ENCODE data around the gene TMEM40.
"Not testable (repeated sequence)": the region's sequence is repeated elsewhere in the genome, so short reads cannot be mapped to it uniquely, and the experiment has no call there.

Gene TMEM40

DNA sequence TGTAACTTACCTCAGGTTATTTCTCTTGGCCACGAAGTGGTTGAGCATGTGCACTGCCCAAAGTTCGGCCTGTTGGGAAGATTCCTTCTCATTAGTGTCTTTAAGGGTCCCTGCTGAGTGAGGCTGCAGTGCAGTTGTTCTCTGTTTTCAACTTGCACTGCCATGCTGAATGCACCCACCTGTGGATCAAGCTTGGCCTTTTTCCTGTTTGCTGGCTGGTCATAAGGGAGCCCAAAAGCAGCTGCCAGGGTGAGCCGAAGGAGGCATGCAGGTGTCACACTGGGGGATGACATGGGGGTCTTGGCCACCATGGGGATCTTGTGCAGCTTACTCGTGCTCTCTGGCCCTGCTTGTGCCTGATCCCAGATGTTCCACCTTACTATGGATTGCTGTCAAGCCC is 49.0 kb downstream of the TMEM40 start:
- DNase-seq, result no peak

DNA sequence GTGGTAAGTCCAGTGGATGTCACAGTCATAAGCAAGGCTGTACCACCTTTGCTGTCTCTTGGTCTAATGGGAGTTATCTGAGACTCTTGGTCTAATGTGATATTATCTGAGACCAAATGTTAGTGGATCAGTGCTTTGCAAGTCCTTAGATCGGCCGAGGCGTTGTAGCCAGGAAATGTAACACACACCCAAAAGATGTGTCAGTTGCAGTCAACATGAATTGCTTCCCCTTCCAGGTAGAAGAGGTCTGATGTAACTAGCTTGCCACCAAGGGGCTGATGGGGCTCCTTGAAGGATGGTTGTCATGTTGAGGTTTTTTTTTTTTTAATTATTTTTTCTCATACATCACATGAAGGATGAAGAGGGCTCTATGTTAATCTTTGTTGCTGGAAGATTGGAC is 49.7 kb downstream of the TMEM40 start:
- no peak for DNase-seq

DNA sequence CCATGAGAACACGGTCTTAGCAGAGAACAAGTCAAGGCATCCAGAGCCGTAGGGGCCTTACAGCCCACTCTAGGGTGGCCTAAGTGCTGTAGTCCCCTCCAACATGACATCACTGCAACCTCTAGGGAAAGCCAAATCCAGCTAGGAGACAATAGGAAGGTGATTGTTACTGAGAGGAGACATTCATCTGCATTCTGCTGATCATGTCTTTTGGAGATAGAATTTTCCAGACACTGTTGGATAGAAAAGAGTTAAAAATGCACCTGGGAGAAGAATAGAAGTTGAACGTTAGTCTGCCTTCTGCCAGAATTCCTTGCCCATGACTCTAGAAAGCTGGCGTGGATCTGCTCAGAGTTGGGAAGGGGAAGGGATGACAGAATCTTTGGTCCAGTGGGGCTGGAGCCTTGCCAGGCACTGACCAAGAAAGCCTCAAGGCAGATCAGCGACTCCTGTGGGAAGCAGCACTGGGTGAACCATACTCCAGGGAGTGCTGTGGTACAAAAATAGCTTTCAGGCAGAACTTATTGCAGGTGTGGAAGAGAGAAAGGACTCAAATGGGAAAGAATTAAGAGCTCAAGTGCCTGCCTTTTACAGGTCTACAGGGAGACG is 50.4 kb downstream of the TMEM40 start:
- peak; percentile 42 for DNase-seq

DNA sequence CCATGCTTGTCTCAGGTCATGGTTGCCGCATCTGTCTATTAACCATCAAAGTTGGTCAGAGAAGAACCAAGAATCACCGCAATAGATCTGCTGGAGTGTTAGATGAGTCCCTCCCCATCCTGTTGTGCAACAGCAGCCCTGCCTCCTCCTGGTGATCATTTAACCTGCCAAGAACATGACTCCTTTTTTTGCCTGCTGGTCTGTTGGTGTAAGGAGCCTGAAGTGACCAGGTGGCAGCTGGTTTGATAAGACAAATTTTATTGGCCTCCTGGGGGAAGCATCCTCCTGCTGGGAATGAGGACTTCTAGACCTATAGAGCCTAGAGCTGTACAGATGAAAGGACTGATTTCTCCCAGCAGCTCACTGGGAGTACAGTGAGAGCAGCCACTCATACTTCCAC is 51.6 kb downstream of the TMEM40 start:
- no peak for DNase-seq

DNA sequence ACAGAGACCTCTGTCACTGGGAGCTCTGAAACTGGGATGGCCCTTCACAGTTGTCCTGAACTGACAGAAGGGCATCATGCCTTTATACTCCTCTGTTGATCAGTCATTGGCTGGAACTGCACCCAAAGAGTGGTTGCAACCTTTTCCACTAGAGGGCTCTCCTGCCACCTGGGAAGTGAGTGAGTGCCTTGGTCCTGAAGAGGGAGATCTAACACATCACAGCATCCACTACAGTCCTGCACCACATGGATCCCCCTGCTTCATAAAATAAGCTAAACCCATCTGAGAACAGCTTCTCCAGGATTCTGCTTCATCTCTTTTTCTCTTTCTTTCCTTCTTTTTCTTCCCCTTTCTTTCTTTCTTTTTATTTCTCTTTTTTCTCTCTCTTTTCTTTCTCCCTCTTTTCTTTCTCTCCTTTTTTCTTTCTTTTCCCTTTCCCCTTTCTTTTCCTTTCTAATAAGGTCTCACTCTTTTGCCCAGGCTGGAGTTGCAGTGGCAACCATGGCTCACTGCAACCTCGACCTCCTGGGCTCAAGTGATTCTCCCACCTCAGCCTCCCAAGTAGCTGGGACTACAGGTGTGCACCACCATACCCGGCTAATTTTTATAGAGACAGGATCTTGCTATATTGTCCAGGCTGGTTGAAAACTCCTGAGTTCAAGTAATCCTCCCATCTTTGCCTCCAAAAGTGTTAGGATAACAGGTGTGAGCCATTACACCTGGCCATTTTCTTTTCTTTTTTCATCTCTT is 52.4 kb downstream of the TMEM40 start:
- peak; percentile 51 for DNase-seq

DNA sequence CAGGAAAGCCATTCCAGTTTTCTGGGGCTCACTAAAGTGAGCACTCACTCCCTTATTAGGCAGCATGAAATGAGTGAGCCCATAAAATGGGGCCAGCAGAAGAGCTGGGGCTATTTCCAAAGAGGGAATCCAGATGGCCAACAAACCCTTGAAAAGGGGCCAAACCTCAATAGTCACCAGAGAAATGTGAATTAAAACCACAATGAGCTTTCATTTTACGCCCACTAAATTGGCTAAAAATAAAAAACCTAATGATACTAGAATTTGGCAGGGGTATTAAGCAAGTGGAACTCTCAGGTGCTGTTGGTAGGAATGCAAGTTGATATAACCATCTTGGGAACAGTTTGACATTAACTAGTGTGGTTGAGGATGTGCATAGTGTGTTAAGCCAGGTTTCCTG is 53.1 kb downstream of the TMEM40 start:
- no peak for DNase-seq

DNA sequence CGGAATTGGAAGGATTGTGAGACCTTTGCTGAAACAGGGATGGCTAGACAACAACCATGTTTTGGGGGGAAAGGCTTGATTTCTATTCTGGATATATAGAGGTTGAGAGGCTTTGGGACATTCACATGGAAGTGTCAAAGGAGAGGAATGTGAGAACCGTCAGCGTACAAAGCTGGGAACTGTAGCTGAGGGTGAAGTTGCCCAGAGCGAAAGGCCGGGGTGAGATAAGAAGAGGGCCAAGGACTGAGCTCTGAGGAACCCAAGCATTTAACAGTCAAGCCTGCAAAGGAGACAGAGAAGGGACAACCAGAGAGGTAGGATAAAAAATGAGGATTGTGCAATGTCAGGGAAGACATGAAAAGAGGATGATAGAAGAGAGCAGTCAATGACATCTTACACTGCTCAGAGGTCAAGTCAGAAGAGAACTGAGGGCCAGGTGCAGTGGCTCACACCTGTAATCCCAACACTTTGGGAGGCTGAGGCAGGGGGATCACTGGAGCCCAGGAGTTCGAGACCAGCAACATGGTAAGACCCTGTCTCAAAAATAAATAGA is 53.6 kb downstream of the TMEM40 start:
- DNase-seq, result no peak

DNA sequence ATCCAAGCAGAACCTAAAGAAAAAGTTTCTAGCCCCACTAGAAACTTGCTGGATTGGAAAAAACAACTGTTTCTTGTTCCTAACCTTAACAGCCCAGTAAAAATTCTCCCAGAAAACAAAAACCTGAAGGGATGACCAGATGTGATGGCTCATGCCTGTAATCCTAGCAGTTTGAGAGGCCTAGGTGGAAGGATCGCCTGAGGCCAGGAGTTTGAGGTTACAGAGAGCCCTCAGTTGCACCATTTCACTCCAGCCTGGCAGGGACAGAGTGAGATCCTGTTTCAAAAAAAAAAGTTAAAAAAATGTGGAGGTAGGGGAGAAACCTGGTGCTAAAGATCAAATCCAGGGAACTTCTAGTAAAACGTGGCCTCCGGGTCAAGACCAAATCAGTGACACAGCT is 56.6 kb downstream of the TMEM40 start:
- DNase-seq, result no peak

DNA sequence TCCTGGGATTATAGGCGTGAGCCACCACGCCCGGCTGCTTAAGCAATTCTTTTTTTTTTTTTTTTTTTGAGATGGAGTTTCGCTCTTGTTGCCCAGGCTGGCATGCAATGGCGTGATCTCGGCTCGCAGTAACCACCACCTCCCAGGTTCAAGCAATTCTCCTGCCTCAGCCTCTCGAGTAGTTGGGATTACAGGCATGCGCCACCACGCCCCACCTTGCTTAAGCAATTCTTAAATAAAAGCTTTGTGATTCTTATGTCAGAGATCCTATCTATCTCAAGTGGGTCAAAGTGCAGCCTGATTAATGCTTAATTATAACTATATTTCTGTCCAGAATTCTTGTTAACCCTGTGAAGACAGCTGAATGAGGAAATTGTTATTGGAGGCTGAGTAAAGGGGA is 57.5 kb downstream of the TMEM40 start:
- not testable (repeated sequence) for DNase-seq

DNA sequence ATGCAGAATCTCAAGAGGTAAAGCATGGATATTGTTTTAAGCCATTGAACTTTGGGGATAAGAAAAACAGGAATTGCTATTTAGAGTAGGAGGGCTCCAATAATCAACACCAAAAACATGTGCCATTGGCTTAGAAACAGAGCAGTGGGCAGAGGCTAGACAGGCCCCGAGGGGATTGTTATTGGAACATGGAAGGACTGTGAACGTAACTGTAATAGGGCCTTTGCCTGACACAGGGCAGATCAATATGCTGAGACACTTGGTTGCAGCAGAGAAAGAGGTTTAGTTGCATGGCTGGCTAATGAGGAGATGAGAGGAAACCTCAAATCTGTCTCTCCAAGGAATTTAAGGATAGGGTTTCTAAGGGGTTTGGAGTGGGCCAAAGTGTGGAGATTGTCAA is 58.3 kb downstream of the TMEM40 start:
- no peak for DNase-seq

DNA sequence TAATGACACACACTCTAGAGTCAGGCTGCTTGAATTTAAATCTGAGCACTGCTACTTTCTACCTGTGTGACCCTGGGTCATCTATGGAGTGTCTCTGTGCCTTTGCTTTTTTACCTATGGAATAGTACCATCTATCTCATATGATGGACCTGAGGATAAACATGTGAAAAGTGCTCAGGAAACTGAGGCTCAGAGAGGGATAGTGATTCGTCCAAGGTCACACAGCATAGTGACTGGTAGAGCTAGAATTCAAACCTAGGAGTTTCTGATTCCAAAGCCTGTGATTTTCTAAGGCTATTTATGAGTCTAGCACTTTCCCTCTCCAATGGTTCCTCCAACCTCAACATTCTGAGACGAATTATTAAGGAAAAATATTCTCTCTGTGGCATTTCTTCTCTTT is 63.1 kb downstream of the TMEM40 start:
- DNase-seq, result no peak

DNA sequence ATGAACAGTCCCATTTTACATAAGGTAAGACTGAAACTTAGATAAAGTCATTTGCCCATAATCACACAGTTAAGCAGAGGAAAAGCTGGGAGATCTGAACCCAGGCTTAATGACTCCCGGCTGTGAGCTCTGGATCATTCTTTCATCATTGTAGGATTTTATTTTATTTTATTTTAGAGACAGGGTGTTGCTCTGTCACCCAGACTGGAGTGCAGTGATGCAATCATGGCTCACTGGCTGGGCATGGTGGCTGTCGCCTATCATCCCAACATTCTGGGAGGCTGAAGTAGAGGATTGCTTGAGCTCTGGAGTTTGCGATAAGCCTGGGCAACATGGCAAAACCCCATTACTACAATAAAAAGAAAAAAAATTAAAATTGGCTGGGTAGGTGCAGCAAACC is 63.9 kb downstream of the TMEM40 start:
- DNase-seq, result no peak

DNA sequence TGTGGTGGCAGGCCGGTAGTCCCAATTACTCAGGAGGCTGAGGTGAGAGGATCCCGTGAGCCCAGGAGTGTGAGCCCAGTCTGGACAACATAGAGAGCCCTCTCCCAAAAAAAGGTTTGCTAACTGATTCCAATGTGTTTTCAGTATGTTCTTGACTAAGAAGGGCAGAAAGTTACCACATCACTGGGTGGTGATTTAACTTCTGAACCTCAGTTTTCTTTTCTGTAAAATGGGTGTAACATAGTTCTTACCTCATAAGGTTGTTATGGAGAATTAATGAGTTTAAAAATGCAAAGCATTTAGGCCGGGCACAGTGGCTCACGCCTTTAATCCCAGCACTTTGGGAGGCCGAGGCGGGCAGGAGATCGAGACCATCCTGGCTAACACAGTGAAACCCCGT is 66.6 kb downstream of the TMEM40 start:
- no peak for DNase-seq

DNA sequence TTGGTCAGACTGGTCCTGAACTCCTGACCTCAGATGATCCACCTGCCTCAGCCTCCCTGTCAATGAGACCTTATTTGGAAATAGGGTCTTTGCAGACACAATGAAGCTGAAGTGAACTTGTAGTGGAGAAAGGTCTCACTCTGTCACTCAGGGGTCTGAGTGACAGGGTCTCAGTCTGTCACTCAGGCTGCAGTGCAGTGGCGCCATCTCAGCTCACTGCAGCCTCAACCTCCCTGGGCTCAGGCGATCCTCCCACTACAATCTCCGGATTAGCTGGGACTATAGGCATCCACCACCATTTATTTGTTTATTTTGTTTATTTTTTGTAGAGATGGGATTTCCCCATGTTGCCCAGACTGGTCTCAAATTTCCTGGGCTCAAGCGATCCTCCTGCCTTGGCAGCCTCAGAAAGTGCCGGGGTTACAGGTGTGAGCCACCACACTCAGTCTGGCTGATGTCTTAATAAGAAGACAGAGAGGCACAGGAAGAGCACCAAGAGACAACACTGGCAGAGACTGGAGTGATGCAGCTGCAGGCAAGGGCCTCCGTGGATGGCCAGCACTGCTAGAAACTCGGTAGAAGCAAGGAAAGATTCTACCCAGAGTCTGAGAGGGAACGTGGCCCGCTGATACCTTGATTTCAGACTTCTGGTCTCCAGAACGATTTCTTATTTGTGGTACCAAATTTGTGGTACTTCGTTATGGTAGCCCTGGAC is 68.9 kb downstream of the TMEM40 start:
- DNase-seq, result no peak

DNA sequence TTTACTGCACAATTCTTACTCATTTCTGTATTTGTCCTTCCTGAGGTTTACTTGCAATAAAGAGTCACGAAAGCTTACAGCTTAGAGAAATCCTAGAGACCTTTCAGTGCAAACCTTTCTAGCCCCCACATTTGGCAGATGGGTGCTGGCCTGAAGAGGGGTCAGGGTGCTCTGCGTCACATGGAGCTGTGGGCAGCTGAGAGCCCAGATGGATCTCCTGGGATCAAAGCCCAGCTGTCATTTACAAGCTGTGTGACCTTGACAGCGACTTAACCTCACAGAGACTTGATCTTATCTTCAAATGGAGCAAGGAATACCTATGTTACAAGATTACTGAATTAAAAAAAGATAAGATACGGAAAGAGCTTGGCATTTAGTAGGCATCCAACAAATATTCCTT is 71.1 kb downstream of the TMEM40 start:
- no peak for DNase-seq

DNA sequence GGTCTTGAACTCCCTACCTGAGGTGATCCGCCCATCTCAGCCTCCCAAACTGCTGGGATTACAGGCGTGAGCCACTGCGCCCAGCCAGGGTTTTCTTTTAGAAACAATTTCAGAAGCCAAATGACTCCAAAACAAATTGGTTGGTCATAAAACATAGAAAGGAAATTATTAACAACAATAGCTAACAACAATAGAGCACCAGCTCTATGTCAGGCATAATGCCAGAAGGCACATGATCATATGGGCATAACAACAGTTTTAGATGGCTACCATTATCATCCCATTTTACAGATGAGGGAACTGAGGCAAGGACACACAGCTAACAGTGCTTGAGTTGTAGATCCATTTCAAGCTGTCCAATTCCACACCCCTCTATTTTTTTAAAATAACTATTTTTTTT is 73.0 kb downstream of the TMEM40 start:
- no peak for DNase-seq
